Measurements from ENCODE around the gene RDH13.

RDH13 gene

DNA sequence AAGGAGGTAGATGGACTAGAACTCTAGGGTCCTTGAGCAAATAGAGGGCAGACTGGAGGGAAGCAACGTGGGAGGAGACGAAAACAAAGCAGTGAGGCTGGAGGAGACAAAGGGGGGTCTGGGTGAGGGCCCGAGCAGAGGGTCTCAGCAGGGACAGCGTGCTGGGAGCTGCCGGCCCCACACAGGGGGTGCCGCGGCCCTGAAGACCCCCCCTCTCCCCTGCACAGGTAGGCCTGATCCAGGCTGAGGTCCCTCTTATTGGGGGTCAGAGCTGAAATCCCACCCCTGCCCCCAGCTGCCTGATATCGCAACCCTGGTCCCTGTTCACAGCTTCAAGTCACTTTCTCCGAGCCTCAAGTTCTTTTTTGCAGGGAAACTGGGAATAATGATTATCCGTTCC lies 21.5 kb upstream of the RDH13 start:
- H3K4me1 ChIP-seq (ENCODE audit: insufficient read depth, low read length) = no peaks in the 10 kb centered on the region
- no peak overlapping the region for H3K4me3 ChIP-seq (ENCODE audit: low read depth in 1 of 2, low read length in 2 of 2)
- TF ChIP-seq, protein P1, sequence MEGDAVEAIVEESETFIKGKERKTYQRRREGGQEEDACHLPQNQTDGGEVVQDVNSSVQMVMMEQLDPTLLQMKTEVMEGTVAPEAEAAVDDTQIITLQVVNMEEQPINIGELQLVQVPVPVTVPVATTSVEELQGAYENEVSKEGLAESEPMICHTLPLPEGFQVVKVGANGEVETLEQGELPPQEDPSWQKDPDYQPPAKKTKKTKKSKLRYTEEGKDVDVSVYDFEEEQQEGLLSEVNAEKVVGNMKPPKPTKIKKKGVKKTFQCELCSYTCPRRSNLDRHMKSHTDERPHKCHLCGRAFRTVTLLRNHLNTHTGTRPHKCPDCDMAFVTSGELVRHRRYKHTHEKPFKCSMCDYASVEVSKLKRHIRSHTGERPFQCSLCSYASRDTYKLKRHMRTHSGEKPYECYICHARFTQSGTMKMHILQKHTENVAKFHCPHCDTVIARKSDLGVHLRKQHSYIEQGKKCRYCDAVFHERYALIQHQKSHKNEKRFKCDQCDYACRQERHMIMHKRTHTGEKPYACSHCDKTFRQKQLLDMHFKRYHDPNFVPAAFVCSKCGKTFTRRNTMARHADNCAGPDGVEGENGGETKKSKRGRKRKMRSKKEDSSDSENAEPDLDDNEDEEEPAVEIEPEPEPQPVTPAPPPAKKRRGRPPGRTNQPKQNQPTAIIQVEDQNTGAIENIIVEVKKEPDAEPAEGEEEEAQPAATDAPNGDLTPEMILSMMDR (IDR thresholded peaks at IDR 0.05; ENCODE audit: borderline replicate concordance, extremely low read depth, low read length, poor library complexity, severe bottlenecking) = no peak
- TF ChIP-seq EZH2 (IDR thresholded peaks at IDR 0.05; ENCODE audit: borderline replicate concordance, low read depth, low read length, severe bottlenecking) = no peak
- H3K27me3 ChIP-seq (ENCODE audit: insufficient read depth, low read length, poor library complexity) = no peaks in the 10 kb centered on the region
- no peak overlapping the region for H3K9ac ChIP-seq (ENCODE audit: low read depth, low read length)
- no peak for DNase-seq
- no peak overlapping the region for H2AFZ ChIP-seq (ENCODE audit: low read depth, low read length)
- no peak overlapping the region for H3K27ac ChIP-seq (ENCODE audit: low read length)
- H3K79me2 ChIP-seq (ENCODE audit: insufficient read depth, low read length) = no peaks in the 10 kb centered on the region
- peaks cover 13% of the 10 kb centered on the region for H4K20me1 ChIP-seq (ENCODE audit: insufficient read depth, low read length)
- ATAC-seq (ENCODE audit: insufficient read depth, low read depth) = no peak
- H3K9me3 ChIP-seq (ENCODE audit: insufficient read depth, low read length, severe bottlenecking) = no peaks in the 10 kb centered on the region
- no peak overlapping the region for H3K4me2 ChIP-seq (ENCODE audit: insufficient read depth, low read length)
- H3K36me3 ChIP-seq (ENCODE audit: insufficient read depth, low read length) = no peaks in the 10 kb centered on the region

GRCh38 chr19:55083004-55083850 lies 20.3 kb upstream of the RDH13 start:
- no peak for DNase-seq
- H3K79me2 ChIP-seq (ENCODE audit: insufficient read depth, low read length) = no peaks in the 10 kb centered on the region
- H3K27ac ChIP-seq (ENCODE audit: low read length) = no peak overlapping the region
- H3K36me3 ChIP-seq (ENCODE audit: insufficient read depth, low read length) = no peaks in the 10 kb centered on the region
- no peak for TF ChIP-seq EZH2 (IDR thresholded peaks at IDR 0.05; ENCODE audit: borderline replicate concordance, low read depth, low read length, severe bottlenecking)
- TF ChIP-seq, protein P1 (IDR thresholded peaks at IDR 0.05; ENCODE audit: borderline replicate concordance, extremely low read depth, low read length, poor library complexity, severe bottlenecking) = no peak
- no peak overlapping the region for H3K4me3 ChIP-seq (ENCODE audit: low read depth in 1 of 2, low read length in 2 of 2)
- H2AFZ ChIP-seq (ENCODE audit: low read depth, low read length) = no peak overlapping the region
- peaks cover 9% of the 10 kb centered on the region for H4K20me1 ChIP-seq (ENCODE audit: insufficient read depth, low read length)
- no peaks in the 10 kb centered on the region for H3K4me1 ChIP-seq (ENCODE audit: insufficient read depth, low read length)
- H3K27me3 ChIP-seq (ENCODE audit: insufficient read depth, low read length, poor library complexity) = no peaks in the 10 kb centered on the region
- no peak overlapping the region for H3K4me2 ChIP-seq (ENCODE audit: insufficient read depth, low read length)
- H3K9me3 ChIP-seq (ENCODE audit: insufficient read depth, low read length, severe bottlenecking) = no peaks in the 10 kb centered on the region
- no peak overlapping the region for H3K9ac ChIP-seq (ENCODE audit: low read depth, low read length)
- no peak for ATAC-seq (ENCODE audit: insufficient read depth, low read depth)

GRCh38 chr19:55082020-55082851 lies 19.3 kb upstream of the RDH13 start:
- no peak for ATAC-seq (ENCODE audit: insufficient read depth, low read depth)
- Histone ChIP-seq H3K79me2 (ENCODE audit: insufficient read depth, low read length) (no peaks in the 10 kb centered on the region), H3K9me3 (ENCODE audit: insufficient read depth, low read length, severe bottlenecking) (no peaks in the 10 kb centered on the region), H3K4me1 (ENCODE audit: insufficient read depth, low read length) (no peaks in the 10 kb centered on the region), H3K27ac (ENCODE audit: low read length) (no peak overlapping the region), H2AFZ (ENCODE audit: low read depth, low read length) (no peak overlapping the region), H3K4me2 (ENCODE audit: insufficient read depth, low read length) (no peak overlapping the region), H3K36me3 (ENCODE audit: insufficient read depth, low read length) (no peaks in the 10 kb centered on the region), H3K27me3 (ENCODE audit: insufficient read depth, low read length, poor library complexity) (no peaks in the 10 kb centered on the region), H3K9ac (ENCODE audit: low read depth, low read length) (no peak overlapping the region), H3K4me3 (ENCODE audit: low read depth in 1 of 2, low read length in 2 of 2) (no peak overlapping the region), H4K20me1 (ENCODE audit: insufficient read depth, low read length) (no peaks in the 10 kb centered on the region)
- no peak for DNase-seq
- TF ChIP-seq, protein P1 (IDR thresholded peaks at IDR 0.05; ENCODE audit: borderline replicate concordance, extremely low read depth, low read length, poor library complexity, severe bottlenecking) = no peak
- no peak for TF ChIP-seq EZH2 (IDR thresholded peaks at IDR 0.05; ENCODE audit: borderline replicate concordance, low read depth, low read length, severe bottlenecking)

Measured in DND-41 (cell line).